ENCODE results near the gene PRDM10. TPM values are rescaled to one million over a fixed set of nuclear protein-coding genes. Genes with fewer than 3 reads are reported as not detected.

Gene PRDM10
- total RNA-seq, 3 donors from 2014 or later: 12.1 to 17.9 (median 14.0) TPM

DNA sequence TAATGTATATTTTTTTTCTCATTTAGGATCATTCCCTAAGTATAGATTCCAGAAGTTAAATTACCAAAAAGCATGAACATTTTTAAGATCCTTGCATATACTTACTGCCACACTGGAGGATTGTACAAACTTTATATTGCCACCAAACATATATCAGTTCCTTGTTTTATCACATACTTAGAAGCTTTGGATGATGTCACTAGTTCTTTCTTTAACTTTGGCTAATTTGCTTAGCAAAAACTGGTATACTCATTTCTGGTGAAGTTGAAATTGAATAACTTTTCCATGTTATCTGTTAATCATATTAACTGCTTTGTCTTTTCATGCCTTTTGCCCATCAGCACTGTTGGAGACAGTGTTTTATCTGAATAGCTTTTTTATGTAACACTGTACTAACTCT lies 31.6 kb upstream of the PRDM10 start:
- ATAC-seq: no peak
- no peak for TF ChIP-seq CTCF (IDR thresholded peaks at IDR 0.05)

GRCh38 chr11:130032931-130033330 lies 30.3 kb upstream of the PRDM10 start:
- DNase-seq: no peak
- no peak for TF ChIP-seq CTCF (IDR thresholded peaks at IDR 0.05)
- no peak overlapping the region for H3K4me3 ChIP-seq

More for the DNA sequence above, 31.6 kb upstream of the PRDM10 start:
- no peaks in the 10 kb centered on the region for H3K9me3 ChIP-seq
- intact Hi-C loops (cut with DNase I, micrococcal nuclease): no loop called here
- H3K4me3 ChIP-seq: no peak overlapping the region
- DNase-seq: no peak
- H3K4me1 ChIP-seq (ENCODE audit: low read depth): no peaks in the 10 kb centered on the region
- H3K36me3 ChIP-seq (ENCODE audit: low read depth): no peaks in the 10 kb centered on the region

DNA sequence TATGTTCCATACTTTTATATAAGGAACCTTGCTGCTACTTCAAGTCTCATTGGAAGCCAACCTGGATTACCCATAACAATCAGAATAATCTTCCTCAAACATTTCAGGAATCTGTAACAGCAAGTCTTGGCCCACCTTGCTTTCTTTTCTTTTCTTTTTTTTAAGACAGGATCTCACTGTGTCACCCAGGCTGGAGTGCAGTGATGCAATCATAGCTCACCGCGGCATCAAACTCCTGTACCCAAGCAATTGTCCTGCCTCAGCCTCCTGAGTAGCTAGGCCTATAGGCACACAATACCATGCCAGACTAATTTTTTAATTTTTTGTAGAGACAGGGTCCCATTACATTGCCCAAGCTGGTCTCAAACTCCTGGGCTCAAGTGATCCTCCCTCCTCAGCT lies 29.3 kb upstream of the PRDM10 start:
- intact Hi-C loops (cut with DNase I, micrococcal nuclease): no loop called here
- TF ChIP-seq CTCF (IDR thresholded peaks at IDR 0.05): no peak

More at GRCh38 chr11:130032931-130033330, 30.3 kb upstream of the PRDM10 start:
- intact Hi-C loops (cut with DNase I, micrococcal nuclease): no loop called here
- no peaks in the 10 kb centered on the region for H3K4me1 ChIP-seq (ENCODE audit: low read depth)
- no peaks in the 10 kb centered on the region for H3K36me3 ChIP-seq (ENCODE audit: low read depth)
- H3K9me3 ChIP-seq: no peaks in the 10 kb centered on the region
- no peak for ATAC-seq

GRCh38 chr11:130031056-130031455 lies 28.4 kb upstream of the PRDM10 start:
- Histone ChIP-seq H3K4me3 (no peak overlapping the region), H3K4me1 (ENCODE audit: low read depth) (no peaks in the 10 kb centered on the region), H3K9me3 (no peaks in the 10 kb centered on the region), H3K36me3 (ENCODE audit: low read depth) (no peaks in the 10 kb centered on the region)
- TF ChIP-seq CTCF (IDR thresholded peaks at IDR 0.05): no peak
- intact Hi-C loops (cut with DNase I, micrococcal nuclease): no loop called here
- no peak for DNase-seq
- ATAC-seq: no peak

More for the DNA sequence above, 29.3 kb upstream of the PRDM10 start:
- H3K4me3 ChIP-seq: no peak overlapping the region
- no peak for ATAC-seq
- no peaks in the 10 kb centered on the region for H3K4me1 ChIP-seq (ENCODE audit: low read depth)
- no peak for DNase-seq
- H3K36me3 ChIP-seq (ENCODE audit: low read depth): no peaks in the 10 kb centered on the region
- no peaks in the 10 kb centered on the region for H3K9me3 ChIP-seq

GRCh38 chr11:130029137-130029536 lies 26.5 kb upstream of the PRDM10 start:
- no peak overlapping the region for H3K4me3 ChIP-seq
- H3K36me3 ChIP-seq (ENCODE audit: low read depth): no peaks in the 10 kb centered on the region
- H3K9me3 ChIP-seq: no peaks in the 10 kb centered on the region
- no peaks in the 10 kb centered on the region for H3K4me1 ChIP-seq (ENCODE audit: low read depth)
- no peak for DNase-seq
- ATAC-seq: no peak
- intact Hi-C loops (cut with DNase I, micrococcal nuclease): no loop called here
- TF ChIP-seq CTCF (IDR thresholded peaks at IDR 0.05): no peak

DNA sequence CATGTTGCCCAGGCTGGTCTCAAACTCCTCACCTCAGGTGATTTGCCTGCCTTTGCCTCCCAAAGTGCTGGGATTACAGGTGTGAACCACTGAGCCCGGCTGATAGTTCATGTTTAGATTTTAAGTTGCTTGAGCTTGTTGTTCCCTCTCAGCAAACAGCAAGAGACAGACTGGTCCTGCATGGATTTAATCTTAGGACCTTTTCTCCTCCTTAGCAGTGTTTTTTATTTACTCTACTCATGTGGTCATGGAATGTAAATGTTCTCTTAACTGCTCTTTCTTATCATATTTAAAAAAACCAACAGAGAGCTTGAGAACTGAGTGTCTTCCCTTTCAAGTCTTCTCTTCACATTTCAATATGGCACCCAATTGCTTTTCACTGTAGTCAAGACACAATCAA lies 22.7 kb upstream of the PRDM10 start:
- Histone ChIP-seq H3K4me1 (ENCODE audit: low read depth) (no peaks in the 10 kb centered on the region), H3K36me3 (ENCODE audit: low read depth) (no peaks in the 10 kb centered on the region), H3K4me3 (no peak overlapping the region), H3K9me3 (no peaks in the 10 kb centered on the region)
- TF ChIP-seq CTCF (IDR thresholded peaks at IDR 0.05): no peak
- intact Hi-C loops (cut with DNase I, micrococcal nuclease): no loop called here
- DNase-seq: no peak
- ATAC-seq: no peak

Measured in mucosa of descending colon (tissue), 3 donors.